HCT116 (cell line): Measurements from ENCODE around the gene DAAM1. TPM values are rescaled to one million over a fixed set of nuclear protein-coding genes. Genes with fewer than 3 reads are reported as not detected.

Source experiments
- ATAC-seq: fragments of 200-7000 bp; cut with Tn5 transposase; 2 replicates; pipeline ENCODE4 v1.9.1; 2020; ENCODE audit warnings: mild to moderate bottlenecking, moderate library complexity
- BruUV-seq: library from RNA; stranded (reverse); fragments of 400-500 nt; replicated peaks from 2 replicates; lab custom pipeline; 2021; lab: Mats Ljungman, UMichigan
- CTCF ChIA-PET: fragments of 300-600 bp; sonication (Branson Sonifier 250); formaldehyde crosslinking; loops from one replicate; lab custom pipeline; 2021; ENCODE audit warnings: antibody characterized with exemption; lab: Charles Lee
- POLR2A ChIA-PET: fragments of 300-600, 350-600 bp; sonication (Branson Sonifier 250); formaldehyde crosslinking; loops from one replicate; lab custom pipeline; 2021; ENCODE audit warnings: antibody characterized with exemption; lab: Charles Lee
- RAD21 ChIA-PET, 2 experiments: fragments of 300-600 bp; sonication (Branson Sonifier 250); formaldehyde crosslinking; loops; one replicate each; lab custom pipeline; 2023; ENCODE audit warnings: low total read pairs in 2 of 2; ENCODE audit not compliant: uncharacterized antibody in 2 of 2, unreplicated experiment in 2 of 2, low non-redundant PET in 1 of 2; lab: Charles Lee
- DNase-seq: peaks from one replicate; pipeline ENCODE4 v3.0.0-alpha.2; 2010; ENCODE audit warnings: low read depth, low spot score
- H2AFZ ChIP-seq: fragments of 200-600 bp; shearing (Covaris generic), sonication (generic); 2 replicates; pipeline ENCODE4 v1.6.1; 2017; ENCODE audit warnings: low read depth, mixed run types, mixed read lengths, antibody characterized with exemption, low read length; ENCODE audit not compliant: poor library complexity, severe bottlenecking
- H3K27ac ChIP-seq: 2 replicates; pipeline ENCODE4 v1.5.1; 2012; ENCODE audit warnings: low read depth, low read length
- H3K27me3 ChIP-seq: fragments of 200-600 bp; sonication (generic); 2 replicates; pipeline ENCODE4 v1.6.1; 2016; ENCODE audit warnings: mixed run types, low read length, mixed read lengths; ENCODE audit not compliant: insufficient read depth
- H3K36me3 ChIP-seq, 2 experiments: fragments of 200-500 bp in 1 of 2; fragments of 200-600 bp in 1 of 2; sonication (Bioruptor generic) in 1 of 2; sonication (generic) in 1 of 2; 2 replicates each; pipeline versions ENCODE4 v1.5.1 to v1.6.1; 2014 to 2016; ENCODE audit warnings: low read length in 2 of 2, inconsistent platforms in 1 of 2, mixed read lengths in 1 of 2, mixed run types in 1 of 2; ENCODE audit not compliant: insufficient read depth in 2 of 2, control insufficient read depth in 1 of 2
- H3K4me1 ChIP-seq, 2 experiments: fragments of 200-600 bp in 1 of 2; sonication (generic) in 1 of 2; 2 replicates each; pipeline versions ENCODE4 v1.5.1 to v1.6.1; 2012 to 2017; ENCODE audit warnings: low read length in 2 of 2, inconsistent platforms in 1 of 2, mild to moderate bottlenecking in 1 of 2, mixed read lengths in 1 of 2, mixed run types in 1 of 2, moderate library complexity in 1 of 2; ENCODE audit not compliant: insufficient read depth in 2 of 2, control insufficient read depth in 1 of 2
- H3K4me2 ChIP-seq: fragments of 200-600 bp; sonication (generic); 2 replicates; pipeline ENCODE4 v1.6.1; 2017; ENCODE audit warnings: mixed run types, low read length, mixed read lengths
- H3K4me3 ChIP-seq, 2 experiments: fragments of 200-600 bp in 1 of 2; sonication (generic) in 1 of 2; replicated peaks in 1 of 2; 2 replicates each; pipeline ENCODE4 v1.5.1; 2011 to 2016; ENCODE audit warnings: low read length in 2 of 2, control low read depth in 1 of 2, low read depth in 1 of 2, mild to moderate bottlenecking in 1 of 2, mixed read lengths in 1 of 2, mixed run types in 1 of 2
- H3K79me2 ChIP-seq: fragments of 200-600 bp; sonication (generic); 2 replicates; pipeline ENCODE4 v1.6.1; 2017; ENCODE audit warnings: mild to moderate bottlenecking, mixed run types, low read length, moderate library complexity, mixed read lengths; ENCODE audit not compliant: insufficient read depth
- H3K9ac ChIP-seq: fragments of 200-600 bp; sonication (generic); 2 replicates; pipeline ENCODE4 v1.6.1; 2016; ENCODE audit warnings: low read length, mixed read lengths
- H3K9me2 ChIP-seq: fragments of 200-600 bp; sonication (generic), shearing (Covaris generic); 2 replicates; pipeline ENCODE4 v1.6.1; 2017; ENCODE audit warnings: mixed run types, mild to moderate bottlenecking, moderate library complexity; ENCODE audit not compliant: insufficient read depth
- H3K9me3 ChIP-seq, 2 experiments: fragments of 200-500 bp in 1 of 2; fragments of 200-600 bp in 1 of 2; sonication (Bioruptor generic) in 1 of 2; sonication (generic) in 1 of 2; 2 replicates each; pipeline ENCODE4 v1.6.1; 2014 to 2017; ENCODE audit warnings: low read length in 2 of 2, mixed read lengths in 2 of 2, inconsistent platforms in 1 of 2, low read depth in 1 of 2, mild to moderate bottlenecking in 1 of 2, mixed run types in 1 of 2, moderate library complexity in 1 of 2; ENCODE audit not compliant: control insufficient read depth in 1 of 2, insufficient read depth in 1 of 2
- H4K20me1 ChIP-seq: fragments of 200-600 bp; sonication (generic), shearing (Covaris generic); 2 replicates; pipeline ENCODE4 v1.6.1; 2017; ENCODE audit warnings: mixed run types, mild to moderate bottlenecking, moderate library complexity; ENCODE audit not compliant: insufficient read depth
- ATF3 ChIP-seq: IDR thresholded peaks from 2 replicates; pipeline ENCODE4 v1.6.1; 2012
- CBX3 ChIP-seq: IDR thresholded peaks from 2 replicates; pipeline ENCODE4 v1.6.1; 2012; ENCODE audit warnings: low read depth
- CEBPB ChIP-seq: IDR thresholded peaks from 2 replicates; pipeline ENCODE4 v1.6.1; 2012; ENCODE audit warnings: low read depth
- ELF1 ChIP-seq: IDR thresholded peaks from 2 replicates; pipeline ENCODE4 v1.6.1; 2012; ENCODE audit warnings: low read depth, borderline replicate concordance
- FOSL1 ChIP-seq: IDR thresholded peaks from 2 replicates; pipeline ENCODE4 v1.6.1; 2012; ENCODE audit warnings: low read depth
- JUND ChIP-seq: IDR thresholded peaks from 2 replicates; pipeline ENCODE4 v1.6.1; 2012
- MAX ChIP-seq: IDR thresholded peaks from 2 replicates; pipeline ENCODE4 v1.6.1; 2012
- POLR2AphosphoS5 ChIP-seq: IDR thresholded peaks from 2 replicates; pipeline ENCODE4 v1.6.1; 2011; ENCODE audit warnings: mild to moderate bottlenecking, low read depth, low read length, moderate library complexity
- RAD21 ChIP-seq: IDR thresholded peaks from 2 replicates; pipeline ENCODE4 v1.6.1; 2012; ENCODE audit warnings: low read depth, mild to moderate bottlenecking
- SIN3A ChIP-seq: IDR thresholded peaks from 2 replicates; pipeline ENCODE4 v1.6.1; 2012; ENCODE audit warnings: low read depth
- SRF ChIP-seq: IDR thresholded peaks from 2 replicates; pipeline ENCODE4 v1.6.1; 2012; ENCODE audit warnings: low read depth
- YY1 ChIP-seq: IDR thresholded peaks from 2 replicates; pipeline ENCODE4 v1.6.1; 2011; ENCODE audit warnings: low read length, low read depth, moderate library complexity, mild to moderate bottlenecking; ENCODE audit not compliant: insufficient replicate concordance; ENCODE audit errors: extremely low read depth
- ZBTB33 ChIP-seq: IDR thresholded peaks from 2 replicates; pipeline ENCODE4 v1.6.1; 2011; ENCODE audit warnings: mild to moderate bottlenecking, low read length, moderate library complexity; ENCODE audit not compliant: insufficient replicate concordance; ENCODE audit errors: extremely low read depth
- intact Hi-C: fragments of 100-400 bp; cut with micrococcal nuclease; formaldehyde crosslinking; loops from 2 replicates; pipeline ENCODE4 v1.10.0; 2022
- total RNA-seq: library from RNA; stranded (reverse); gene quantifications from one replicate; pipeline ENCODE4 v1.2.1, GENCODE V29; 2021; ENCODE audit not compliant: unreplicated experiment

Gene DAAM1
- total RNA-seq, 1 experiment from 2014 or later, result 10.7 TPM

- POLR2A ChIA-PET, result no interaction called here
- no peak for TF ChIP-seq ZBTB33
- no peak for TF ChIP-seq ELF1
- no peak for TF ChIP-seq FOSL1
- no peak for TF ChIP-seq SIN3A
- TF ChIP-seq CEBPB, result no peak
- TF ChIP-seq JUND, result no peak
- TF ChIP-seq ATF3, result no peak
- no peak for TF ChIP-seq CBX3
- no peak for TF ChIP-seq MAX
- no peak for TF ChIP-seq SRF
- TF ChIP-seq YY1, result no peak
- TF ChIP-seq POLR2AphosphoS5, result no peak
- no peak for TF ChIP-seq RAD21
- TF ChIP-seq, all 23 proteins: peak for 0
- no TSS peak for BruUV-seq
These were observed 228.8 kb downstream of the DAAM1 start for GRCh38 chr14:59417311-59417710.

More at GRCh38 chr14:59417311-59417710, 228.8 kb downstream of the DAAM1 start:
- no peaks in the 10 kb centered on the region for H3K36me3 ChIP-seq
- H2AFZ ChIP-seq, result no peak overlapping the region
- H3K4me1 ChIP-seq, result no peaks in the 10 kb centered on the region
- DNase-seq (no peak), ATAC-seq (no peak)
- no peaks in the 10 kb centered on the region for H3K9me2 ChIP-seq
- H3K27me3 ChIP-seq, result no peaks in the 10 kb centered on the region
- no peak overlapping the region for H3K4me3 ChIP-seq
- no peak overlapping the region for H3K27ac ChIP-seq
- H3K9me3 ChIP-seq, result no peaks in the 10 kb centered on the region
- CTCF ChIA-PET, result no interaction called here
- intact Hi-C loops, result no loop called here
- no peak overlapping the region for H3K4me2 ChIP-seq
- H4K20me1 ChIP-seq, result no peaks in the 10 kb centered on the region
- RAD21 ChIA-PET, result no interaction called here
- no peak overlapping the region for H3K9ac ChIP-seq
- H3K79me2 ChIP-seq, result no peaks in the 10 kb centered on the region
